GM13976 (cell line): ENCODE measurements around the gene CLCF1.
A peak's percentile ranks its signal among the peaks of the same experiment; 100 is the strongest.

Experiments
- DNase-seq: peaks from one replicate; pipeline ENCODE4 v3.0.0; 2012; ENCODE audit warnings: low spot score
- CTCF ChIP-seq: IDR thresholded peaks from 2 replicates; pipeline ENCODE4 v1.5.1; 2012; ENCODE audit warnings: borderline replicate concordance, mild to moderate bottlenecking; ENCODE audit not compliant: insufficient read depth; ENCODE audit errors: extremely low read depth, missing control alignments, control extremely low read depth
- in situ Hi-C: fragments of 300-500 bp; cut with MboI; formaldehyde crosslinking; loops from one replicate; pipeline ENCODE4 v1.12.0; 2022; ENCODE audit warnings: low sequenced_read_pairs, mixed read lengths, inconsistent platforms; ENCODE audit not compliant: unreplicated experiment

CLCF1 gene

DNA sequence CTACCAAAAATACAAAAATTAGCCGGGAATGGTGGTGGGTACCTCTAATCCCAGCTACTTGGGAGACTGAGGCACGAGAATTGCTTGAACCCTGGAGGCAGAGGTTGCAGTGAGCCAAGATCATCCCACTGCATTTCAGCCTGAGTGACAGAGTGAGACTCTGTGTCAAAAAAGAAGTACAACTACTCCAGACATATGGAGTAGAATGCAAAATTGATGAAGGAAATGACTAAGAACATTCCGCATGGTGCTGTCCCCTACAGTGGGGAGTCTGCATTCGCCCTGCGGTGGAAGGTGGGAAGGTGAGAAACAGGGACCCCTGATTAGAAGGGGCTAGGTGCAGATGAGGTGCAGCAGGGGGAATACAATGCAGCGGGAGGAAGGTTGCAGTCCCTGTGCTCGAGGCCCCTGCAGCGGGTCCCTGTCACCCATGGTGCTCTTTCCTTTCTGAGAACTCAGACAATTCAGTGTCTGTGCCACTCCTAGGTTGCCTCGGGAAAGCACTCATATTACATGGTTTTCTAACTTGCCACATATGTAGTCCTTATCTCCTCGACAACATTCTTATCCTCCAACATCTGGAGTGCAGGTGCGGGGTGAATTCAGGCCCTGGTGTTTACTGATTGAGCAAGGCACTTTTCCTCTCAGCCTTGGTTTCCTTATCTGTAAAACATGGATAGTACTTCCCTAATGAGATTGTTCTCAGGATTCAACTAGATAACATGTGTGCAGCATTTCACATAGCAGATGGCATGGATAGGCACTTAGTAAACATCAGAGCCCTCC lies 25.2 kb downstream of the CLCF1 start:
- DNase-seq, result no peak
- no peak for TF ChIP-seq CTCF
- in situ Hi-C loops, result no loop called here

DNA sequence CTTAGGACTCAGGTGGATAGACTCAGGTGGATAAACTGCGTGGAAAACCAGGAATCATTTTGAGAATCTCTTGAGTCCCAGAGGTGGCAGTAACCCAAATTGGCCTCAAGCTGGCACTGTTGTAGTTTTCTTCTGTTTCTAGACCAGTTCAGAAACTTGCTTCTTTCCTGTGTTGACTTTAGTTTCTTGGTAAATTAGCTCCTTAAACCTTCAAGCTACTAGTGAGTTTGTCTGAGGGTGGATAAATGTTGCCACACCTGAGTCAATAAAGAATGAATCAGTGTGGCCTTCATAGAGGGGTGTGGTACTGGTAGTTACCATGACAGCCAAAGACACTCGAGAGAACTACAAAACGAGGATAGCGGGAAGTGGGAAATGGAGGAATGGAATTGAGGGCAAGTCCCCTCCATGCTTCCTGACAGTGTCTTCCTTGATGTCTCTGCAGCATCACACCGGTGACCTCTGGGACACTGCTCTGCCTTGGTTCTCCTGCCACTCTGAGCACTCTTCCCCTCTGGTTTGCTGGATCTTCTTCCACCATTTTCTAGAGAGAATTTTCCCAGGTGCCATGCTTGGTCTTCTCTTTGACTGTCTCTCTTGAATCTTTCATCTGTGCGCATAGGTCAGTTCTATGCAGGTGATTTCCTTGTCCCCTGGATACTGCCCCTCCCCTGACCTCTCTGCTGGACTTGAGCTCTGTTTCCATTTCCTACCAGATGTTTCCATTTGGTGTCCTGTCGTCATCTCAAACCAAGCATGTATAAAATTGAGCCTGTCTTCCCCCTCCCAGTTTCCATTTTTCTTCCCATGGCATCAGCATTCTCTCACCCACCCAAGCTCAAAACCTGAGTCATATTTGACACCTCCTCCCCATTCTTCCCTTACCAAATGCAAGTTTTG lies 27.2 kb downstream of the CLCF1 start:
- no peak for DNase-seq
- peak; percentile 59 for TF ChIP-seq CTCF
- in situ Hi-C loops, result no loop called here

GRCh38 chr11:67345247-67345919 lies 28.0 kb downstream of the CLCF1 start:
- TF ChIP-seq CTCF, result no peak
- in situ Hi-C loops, result no loop called here
- no peak for DNase-seq

GRCh38 chr11:67344264-67344663 lies 29.1 kb downstream of the CLCF1 start:
- no peak for DNase-seq
- TF ChIP-seq CTCF, result no peak

GRCh38 chr11:67337257-67337656 lies 36.1 kb downstream of the CLCF1 start:
- DNase-seq, result no peak
- TF ChIP-seq CTCF, result no peak
- in situ Hi-C loops, result no loop called here

More at GRCh38 chr11:67344264-67344663, 29.1 kb downstream of the CLCF1 start:
- in situ Hi-C loops, result no loop called here

GRCh38 chr11:67332081-67332691 lies 41.2 kb downstream of the CLCF1 start:
- in situ Hi-C loops, result no loop called here
- no peak for DNase-seq
- TF ChIP-seq CTCF, result no peak
